Superior temporal gyrus (tissue), 1 donor: ENCODE results near the gene CARD10.

Experiments used
- DNase-seq: peaks from one replicate; pipeline ENCODE4 v3.0.0-alpha.2; 2016; ENCODE audit errors: extremely low spot score

Gene CARD10

GRCh38 chr22:37467391-37467955, 51.7 kb downstream of the CARD10 start:
- no peak for DNase-seq

GRCh38 chr22:37464181-37464580, 55.0 kb downstream of the CARD10 start:
- DNase-seq, result no peak

GRCh38 chr22:37462983-37463382, 56.2 kb downstream of the CARD10 start:
- no peak for DNase-seq

- no peak for DNase-seq
Observed at GRCh38 chr22:37462436-37462835, 56.8 kb downstream of the CARD10 start.

GRCh38 chr22:37461961-37462360, 57.3 kb downstream of the CARD10 start:
- DNase-seq, result no peak

- no peak for DNase-seq
Observed at GRCh38 chr22:37460684-37461083, 58.5 kb downstream of the CARD10 start.

GRCh38 chr22:37459206-37459605, 60.0 kb downstream of the CARD10 start:
- no peak for DNase-seq

GRCh38 chr22:37457093-37457893, 61.9 kb downstream of the CARD10 start:
- peak; percentile 78 for DNase-seq

GRCh38 chr22:37456346-37456745, 62.9 kb downstream of the CARD10 start:
- no peak for DNase-seq

- DNase-seq, result no peak
Observed at GRCh38 chr22:37455896-37456295, 63.3 kb downstream of the CARD10 start.

- no peak for DNase-seq
Observed at GRCh38 chr22:37454857-37455686, 64.1 kb downstream of the CARD10 start.

- no peak for DNase-seq
Observed at GRCh38 chr22:37453696-37454095, 65.5 kb downstream of the CARD10 start.

GRCh38 chr22:37451218-37451617, 68.0 kb downstream of the CARD10 start:
- DNase-seq, result no peak

GRCh38 chr22:37449331-37450001, 69.7 kb downstream of the CARD10 start:
- DNase-seq, result no peak

- DNase-seq, result no peak
Observed at GRCh38 chr22:37448516-37449127, 70.6 kb downstream of the CARD10 start.

- no peak for DNase-seq
Observed at GRCh38 chr22:37445501-37445900, 73.7 kb downstream of the CARD10 start.

- DNase-seq, result no peak
Observed at GRCh38 chr22:37443977-37444376, 75.2 kb downstream of the CARD10 start.

- DNase-seq, result no peak
Observed at GRCh38 chr22:37443086-37443485, 76.1 kb downstream of the CARD10 start.

- no peak for DNase-seq
Observed at GRCh38 chr22:37442537-37442936, 76.7 kb downstream of the CARD10 start.

- no peak for DNase-seq
Observed at GRCh38 chr22:37442135-37442534, 77.1 kb downstream of the CARD10 start.

- no peak for DNase-seq
Observed at GRCh38 chr22:37440875-37441274, 78.3 kb downstream of the CARD10 start.
